Measurements from ENCODE around the gene EVC2. TPM values are rescaled to one million over a fixed set of nuclear protein-coding genes. Genes with fewer than 3 reads are reported as not detected.

EVC2 gene
- polyA plus RNA-seq, 1 donor (not counting 4 experiments of a cell fraction or from before 2014, with no cell fraction given) = 1.7 TPM

- Histone ChIP-seq H4K20me1 (ENCODE audit: control insufficient read depth, extremely low read depth, insufficient read depth, low read length) (peaks cover 9% of the 10 kb centered on the region), H3K27me3 (ENCODE audit: control insufficient read depth, extremely low read depth, insufficient read depth, low read length) (no peaks in the 10 kb centered on the region), H3K79me2 (ENCODE audit: control insufficient read depth, insufficient read depth, low read length) (peaks cover 77% of the 10 kb centered on the region), H3K4me2 (ENCODE audit: control insufficient read depth, extremely low read depth, insufficient read depth, low read depth, low read length) (no peak overlapping the region), H3K9me3 (ENCODE audit: control insufficient read depth, low read depth, low read length) (no peaks in the 10 kb centered on the region), H2AFZ (ENCODE audit: control insufficient read depth, low read length) (no peak overlapping the region), H3K27ac (ENCODE audit: control insufficient read depth, insufficient read depth, low read length) (no peak overlapping the region), H3K4me1 (ENCODE audit: control insufficient read depth, extremely low read depth, insufficient read depth, low read length) (peaks cover 2% of the 10 kb centered on the region), H3K9ac (ENCODE audit: control insufficient read depth, extremely low read depth, insufficient read depth, low read length) (no peak overlapping the region), H3K36me3 (ENCODE audit: control insufficient read depth in 2 of 2, extremely low read depth in 1 of 2, insufficient read depth in 2 of 2, low read length in 2 of 2) (peaks cover 15 to 39% of the 10 kb centered on the region in 2 experiments), H3K9me1 (ENCODE audit: control insufficient read depth, extremely low read depth, insufficient read depth, low read length) (peaks cover 2% of the 10 kb centered on the region), H3K4me3 (ENCODE audit: control insufficient read depth in 2 of 3, extremely low read depth in 1 of 3, insufficient read depth in 2 of 3, low read depth in 1 of 3, low read length in 3 of 3) (no peak overlapping the region)
- FAIRE-seq = no peak
- DNase-seq (ENCODE audit: low read depth, low spot score) = no peak
- TF ChIP-seq CTCF (optimal IDR thresholded peaks at IDR 0.05 in 1 of 3, IDR thresholded peaks at IDR 0.05 in 1 of 3, conservative IDR thresholded peaks at IDR 0.05 in 1 of 3; ENCODE audit: extremely low read depth in 1 of 3, insufficient read depth in 2 of 3, low read length in 3 of 3) (no peak), EZH2 (IDR thresholded peaks at IDR 0.05; ENCODE audit: low read length) (no peak)
- dilution Hi-C loops (cut with MboI; ENCODE audit: extremely low pct_ligation_motif_present, low sequenced_read_pairs) = no loop called here
These were observed 10.1 kb upstream of the EVC2 start for GRCh38 chr4:5718411-5718810.

- Histone ChIP-seq H3K27ac (ENCODE audit: control insufficient read depth, insufficient read depth, low read length) (no peak overlapping the region), H4K20me1 (ENCODE audit: control insufficient read depth, extremely low read depth, insufficient read depth, low read length) (peaks cover 12% of the 10 kb centered on the region), H3K9me3 (ENCODE audit: control insufficient read depth, low read depth, low read length) (no peaks in the 10 kb centered on the region), H3K9me1 (ENCODE audit: control insufficient read depth, extremely low read depth, insufficient read depth, low read length) (peaks cover 2% of the 10 kb centered on the region), H2AFZ (ENCODE audit: control insufficient read depth, low read length) (no peak overlapping the region), H3K4me3 (ENCODE audit: control insufficient read depth in 2 of 3, extremely low read depth in 1 of 3, insufficient read depth in 2 of 3, low read depth in 1 of 3, low read length in 3 of 3) (no peak overlapping the region), H3K9ac (ENCODE audit: control insufficient read depth, extremely low read depth, insufficient read depth, low read length) (no peak overlapping the region), H3K36me3 (ENCODE audit: control insufficient read depth in 2 of 2, extremely low read depth in 1 of 2, insufficient read depth in 2 of 2, low read length in 2 of 2) (peaks cover 12 to 39% of the 10 kb centered on the region in 2 experiments), H3K27me3 (ENCODE audit: control insufficient read depth, extremely low read depth, insufficient read depth, low read length) (no peaks in the 10 kb centered on the region), H3K4me1 (ENCODE audit: control insufficient read depth, extremely low read depth, insufficient read depth, low read length) (peaks cover 8% of the 10 kb centered on the region), H3K4me2 (ENCODE audit: control insufficient read depth, extremely low read depth, insufficient read depth, low read depth, low read length) (no peak overlapping the region), H3K79me2 (ENCODE audit: control insufficient read depth, insufficient read depth, low read length) (peaks cover 81% of the 10 kb centered on the region)
- dilution Hi-C loops (cut with MboI; ENCODE audit: extremely low pct_ligation_motif_present, low sequenced_read_pairs) = no loop called here
- FAIRE-seq (no peak), DNase-seq (ENCODE audit: low read depth, low spot score) (no peak)
- TF ChIP-seq CTCF (optimal IDR thresholded peaks at IDR 0.05 in 1 of 3, IDR thresholded peaks at IDR 0.05 in 1 of 3, conservative IDR thresholded peaks at IDR 0.05 in 1 of 3; ENCODE audit: extremely low read depth in 1 of 3, insufficient read depth in 2 of 3, low read length in 3 of 3) = no peak
- no peak for TF ChIP-seq EZH2 (IDR thresholded peaks at IDR 0.05; ENCODE audit: low read length)
These were observed 9.2 kb upstream of the EVC2 start for GRCh38 chr4:5717449-5718158.
